Brain pericyte (primary cell): ENCODE measurements around the gene CREBBP.
"Not testable (repeated sequence)": the region's sequence is repeated elsewhere in the genome, so short reads cannot be mapped to it uniquely, and the experiment has no call there.

Experiments used
- DNase-seq: peaks from one replicate; pipeline ENCODE4 v3.0.0-alpha.2; 2012; ENCODE audit warnings: low read depth, low spot score

CREBBP gene

DNA sequence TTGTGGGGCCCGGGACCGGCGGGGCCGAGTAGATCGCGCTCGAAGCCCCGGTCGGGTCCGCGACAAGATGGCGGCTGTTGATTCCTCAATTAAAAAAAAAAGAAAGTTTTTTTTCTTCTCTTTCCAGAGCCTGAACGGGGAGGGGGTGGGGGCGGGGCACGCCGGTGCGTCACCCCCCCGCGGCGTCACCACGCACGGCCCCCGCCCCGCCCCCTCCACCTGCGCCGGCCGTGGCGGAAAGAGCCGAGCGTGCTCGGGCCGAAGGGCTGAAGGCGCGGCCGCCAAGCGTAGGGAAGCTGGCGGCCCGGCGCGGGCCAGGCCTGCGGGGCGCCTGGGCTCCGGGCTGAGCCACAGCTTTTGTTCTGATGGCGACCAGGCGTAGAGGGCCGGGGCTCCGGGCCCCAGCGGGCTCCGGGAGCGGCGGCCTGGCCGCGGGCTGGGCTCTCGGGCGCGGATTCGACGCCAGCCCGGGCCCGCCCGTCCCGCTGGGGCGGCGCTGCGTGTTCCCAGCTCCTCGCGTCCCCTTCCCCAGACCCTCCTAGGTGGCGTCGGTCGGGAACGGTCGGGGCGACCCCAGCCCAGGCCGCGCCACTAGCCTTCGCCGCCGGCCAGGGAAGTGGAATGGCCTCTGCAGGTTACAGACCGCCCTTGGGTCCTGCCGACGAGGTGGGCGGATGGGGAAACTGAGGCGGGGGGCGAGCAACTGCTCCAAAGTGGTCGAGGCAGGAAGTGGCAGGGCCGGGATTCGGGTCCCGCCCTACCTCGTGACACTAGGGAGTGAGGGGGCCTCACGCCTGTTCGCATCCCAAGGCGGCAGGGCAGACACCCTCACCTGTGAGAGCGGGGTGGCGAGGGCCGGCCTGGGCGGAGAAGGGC is at the start of gene CREBBP:
Gene CREBBP (minus strand): TSS at position 91 of the 876 bp plus-strand sequence. CDS start 797 bp downstream, outside the sequence.
- DNase-seq = no peak

DNA sequence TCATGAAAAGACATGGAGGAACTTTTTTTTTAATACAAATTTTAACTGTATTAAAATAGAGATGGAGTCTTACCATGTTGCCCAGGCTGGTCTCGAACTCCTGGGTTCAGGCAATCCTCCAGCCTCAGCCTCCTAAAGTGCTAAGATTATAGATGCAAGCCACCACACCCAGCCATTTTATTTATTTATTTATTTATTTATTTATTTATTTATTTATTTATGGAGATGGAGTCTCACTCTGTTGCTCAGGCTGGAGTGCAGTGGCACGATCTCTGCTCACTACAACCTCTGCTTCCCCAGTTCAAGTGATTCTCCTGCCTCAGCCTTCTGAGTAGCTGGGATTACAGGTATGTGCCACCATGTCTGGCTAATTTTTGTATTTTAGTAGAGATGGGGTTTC is 46.6 kb upstream of the CREBBP start:
- not testable (repeated sequence) for DNase-seq

DNA sequence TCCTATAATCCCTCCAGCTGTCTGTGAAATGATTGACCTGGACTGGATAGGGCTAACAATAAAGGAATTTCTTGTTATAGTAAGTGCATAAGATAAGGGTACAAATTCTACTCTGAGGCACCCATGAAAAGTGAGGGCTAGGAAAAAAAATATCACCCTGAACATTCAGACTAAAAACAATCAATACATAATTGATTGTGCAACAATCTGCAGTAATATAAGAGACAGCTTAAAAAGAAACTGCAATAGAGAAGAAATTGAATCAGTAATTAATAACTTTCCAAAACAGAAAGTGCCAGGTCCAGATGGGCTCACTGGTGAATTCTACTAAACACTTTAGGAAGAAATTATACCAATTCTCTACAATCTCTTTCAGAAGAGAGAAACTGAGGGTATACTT is 44.2 kb upstream of the CREBBP start:
- no peak for DNase-seq

DNA sequence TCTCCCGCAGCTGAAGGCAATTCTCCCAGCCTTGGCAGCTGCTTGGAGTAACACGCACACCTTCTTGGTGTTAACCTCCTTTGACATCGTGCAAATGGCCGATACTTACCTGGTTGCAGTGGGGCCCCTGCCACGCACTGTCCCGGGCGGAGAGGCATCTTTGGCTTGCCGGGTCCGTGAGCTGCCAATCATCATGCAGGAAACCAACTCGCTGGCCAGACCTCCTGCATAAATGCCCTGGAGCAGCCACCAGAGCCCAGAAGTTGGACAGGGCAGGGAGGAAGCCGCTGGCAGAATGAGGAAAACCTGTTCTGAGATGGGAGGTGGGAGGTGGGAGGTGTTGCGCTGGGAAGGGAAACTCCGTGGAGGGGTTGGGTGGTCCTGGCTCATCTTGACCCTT is 41.7 kb upstream of the CREBBP start:
- no peak for DNase-seq

DNA sequence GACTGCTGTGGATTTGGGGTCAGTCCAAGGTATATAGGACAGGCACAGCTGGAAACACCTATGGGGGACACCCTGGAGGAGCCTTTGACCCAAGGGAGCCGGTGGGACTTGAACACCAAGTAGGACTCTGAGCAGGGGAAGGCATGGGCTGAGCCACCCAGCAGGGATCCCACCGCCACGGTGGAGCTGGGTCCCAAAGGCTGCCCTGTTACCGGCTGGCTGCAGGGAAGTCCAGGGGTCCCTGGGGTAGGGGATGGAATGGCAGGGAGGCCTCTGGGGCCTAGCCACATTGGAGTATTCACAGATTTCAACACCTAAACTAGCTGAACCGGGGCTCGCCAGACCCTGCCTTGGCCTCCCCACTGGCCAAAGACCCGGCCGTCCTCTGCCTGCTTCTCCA is 39.7 kb upstream of the CREBBP start:
- DNase-seq = no peak

DNA sequence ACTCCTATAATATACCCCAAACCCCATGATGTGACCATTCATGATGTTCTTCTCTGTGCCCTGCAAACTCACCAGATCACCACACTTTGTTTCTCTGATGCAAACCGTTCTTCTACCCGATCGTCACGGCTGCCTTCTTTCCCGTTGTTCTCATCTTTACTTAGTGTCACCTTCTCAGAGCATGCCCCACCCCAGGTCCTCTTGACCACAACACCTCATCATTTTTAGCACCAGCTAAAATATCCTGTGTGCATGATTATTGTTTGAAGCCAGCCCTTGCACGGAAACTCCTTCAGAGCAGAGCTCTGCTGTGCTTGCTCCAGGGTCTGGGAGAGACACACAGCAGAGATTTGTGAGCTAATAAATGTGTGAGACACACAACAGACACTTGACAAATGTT is 38.9 kb upstream of the CREBBP start:
- no peak for DNase-seq

DNA sequence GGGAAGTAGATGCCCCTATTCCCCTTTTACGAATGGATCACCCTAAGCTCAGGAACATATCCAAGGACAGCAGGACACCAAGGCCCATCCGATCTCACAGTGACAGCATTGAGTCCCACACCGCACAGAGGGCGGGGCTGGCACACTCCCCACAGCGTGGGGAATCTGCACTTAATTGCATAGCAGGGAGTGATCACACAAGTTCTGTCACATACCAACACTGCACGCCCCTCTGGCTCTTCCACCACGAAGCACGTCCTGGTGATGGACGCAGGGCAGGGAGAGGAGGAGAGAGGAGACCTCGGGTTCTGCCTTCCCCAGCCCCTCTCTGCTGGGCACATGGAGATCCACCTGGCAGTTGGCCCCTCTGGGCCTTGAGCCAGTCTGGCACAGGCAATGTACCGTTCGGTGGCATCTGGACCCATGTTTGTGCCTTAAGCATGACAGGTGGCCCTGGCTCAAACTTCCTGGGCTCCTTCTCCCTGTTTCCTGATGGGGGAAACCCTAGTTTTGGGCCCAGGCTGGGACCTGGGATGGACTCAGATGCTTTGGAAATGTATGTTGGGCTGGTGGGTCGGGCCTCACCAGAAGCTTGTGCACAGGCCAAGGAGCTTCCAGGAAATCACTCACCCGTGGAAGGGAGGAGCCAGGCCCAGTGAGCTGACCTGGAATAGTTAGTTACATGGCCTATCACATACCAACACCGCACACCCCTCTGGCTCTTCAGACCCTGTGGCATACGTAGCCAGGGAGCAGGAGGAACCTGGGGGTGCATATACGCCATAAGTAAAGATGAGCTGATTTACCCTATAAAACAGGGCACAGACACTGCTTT is 35.1 kb upstream of the CREBBP start:
- DNase-seq = no peak

DNA sequence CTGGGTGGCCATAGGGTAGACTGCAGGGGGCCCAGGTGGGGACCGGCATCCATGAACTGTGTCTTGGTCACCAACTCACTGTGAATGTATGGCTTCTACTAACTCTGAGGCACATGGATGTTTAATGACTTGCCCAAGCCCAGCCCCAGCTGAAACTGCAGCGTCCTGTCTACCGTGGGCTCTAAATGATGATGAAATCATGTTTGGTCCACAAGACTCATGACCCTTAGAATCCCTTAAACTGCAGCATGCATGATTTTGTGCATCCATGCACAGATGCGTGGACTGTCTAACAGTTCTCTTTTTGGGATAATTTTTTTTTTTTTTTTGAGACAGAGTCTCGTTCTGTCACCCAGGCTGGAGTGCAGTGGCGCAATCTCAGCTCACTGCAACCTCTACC is 32.4 kb upstream of the CREBBP start:
- no peak for DNase-seq

DNA sequence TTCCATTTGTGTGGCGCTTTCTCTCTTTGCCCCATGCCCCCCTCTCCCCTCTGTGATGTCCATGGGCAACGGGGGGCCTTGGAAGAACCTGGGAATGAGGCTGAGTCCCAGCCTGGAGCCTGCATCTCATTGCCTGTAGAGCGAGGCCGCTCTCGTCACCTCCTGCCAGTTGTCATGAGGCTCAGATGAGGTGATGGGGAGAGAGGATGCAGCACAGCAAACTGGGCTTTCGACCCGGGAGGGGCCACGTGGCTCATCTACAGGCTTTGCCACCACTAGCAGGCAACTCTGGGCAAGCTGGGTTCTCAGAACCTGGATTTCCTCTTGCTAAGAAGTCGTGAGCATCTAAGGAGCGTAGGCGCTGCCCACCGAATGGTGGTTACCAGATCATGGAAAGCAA is 31.9 kb upstream of the CREBBP start:
- no peak for DNase-seq

DNA sequence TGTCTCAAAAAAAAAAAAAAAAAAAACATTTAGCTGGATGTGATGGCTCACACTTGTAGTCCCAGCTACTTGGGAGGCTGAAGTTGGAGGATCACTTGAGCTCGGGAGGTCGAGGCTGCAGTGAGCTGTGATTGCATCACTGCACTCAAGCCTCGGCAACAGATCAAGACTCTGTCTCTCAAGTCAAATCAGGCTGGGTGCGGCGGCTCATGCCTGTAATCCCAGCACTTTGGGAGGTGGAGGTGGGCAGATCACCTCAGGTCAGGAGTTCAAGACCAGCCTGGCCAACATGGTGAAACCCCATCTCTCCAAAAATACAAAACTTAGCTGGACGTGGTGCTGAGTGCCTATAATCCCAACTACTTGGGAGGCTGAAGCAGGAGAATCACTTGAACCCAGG is 31.2 kb upstream of the CREBBP start:
- not testable (repeated sequence) for DNase-seq

DNA sequence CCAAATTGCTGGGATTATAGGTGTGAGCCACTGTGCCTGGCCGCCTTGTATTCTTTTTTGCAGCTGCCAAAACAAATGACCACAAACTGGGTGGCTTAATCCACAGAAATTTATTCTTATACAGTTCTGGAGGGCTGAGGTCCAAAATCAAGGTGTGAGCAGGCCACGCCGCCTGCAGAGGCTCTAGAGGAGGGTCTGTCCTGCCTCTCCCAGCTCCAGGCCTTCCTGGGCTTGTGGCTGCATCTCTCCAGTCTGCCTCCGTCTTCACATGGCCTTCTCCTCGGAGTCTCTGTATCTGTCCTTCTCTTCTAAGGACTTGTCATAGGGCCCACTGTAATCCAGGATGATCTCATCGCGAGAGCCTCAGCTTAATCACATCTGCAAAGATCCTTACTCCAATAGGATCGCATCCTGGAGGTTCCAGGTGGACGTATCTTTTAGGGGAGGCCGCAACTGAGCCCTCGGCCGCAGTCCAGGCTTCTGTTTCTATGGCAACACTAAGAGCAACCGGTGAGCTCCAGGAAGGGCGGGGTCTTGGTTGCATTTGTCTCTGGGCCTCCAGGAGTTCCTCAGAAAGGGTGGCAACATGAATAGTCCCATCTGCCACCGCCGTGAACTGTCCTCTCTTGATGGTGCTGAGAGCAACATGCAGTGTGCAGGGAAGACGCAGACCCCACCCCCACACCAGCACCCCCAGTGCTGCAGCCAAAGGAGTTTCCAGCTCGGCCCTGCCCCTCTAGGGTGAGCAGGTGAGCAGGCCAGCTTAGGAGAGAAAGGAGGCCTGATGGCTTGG is 29.5 kb upstream of the CREBBP start:
- no peak for DNase-seq

DNA sequence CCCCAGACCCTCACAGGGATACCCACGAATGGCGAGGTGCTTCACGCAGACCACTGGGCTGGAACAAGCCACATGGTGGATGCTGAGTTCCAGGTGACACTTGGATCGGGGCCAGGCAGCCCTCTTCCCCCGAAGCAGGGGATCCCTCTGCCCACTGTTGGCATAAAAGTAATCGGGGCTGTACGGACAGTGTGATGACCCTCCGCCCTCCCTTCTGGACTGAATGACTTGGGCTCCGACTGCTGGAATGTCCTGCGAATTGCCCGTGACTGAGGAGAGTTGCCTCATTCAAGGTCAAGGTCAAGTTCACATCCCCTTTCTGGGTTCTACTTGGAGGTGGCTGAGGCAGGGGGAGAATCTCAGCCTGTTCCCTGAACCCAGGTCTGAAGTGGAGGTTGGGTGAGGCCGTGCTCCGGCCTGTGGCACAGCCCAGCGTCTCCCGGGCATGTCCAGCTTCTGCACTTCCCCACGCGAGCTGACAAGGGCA is 28.5 kb upstream of the CREBBP start:
- no peak for DNase-seq

DNA sequence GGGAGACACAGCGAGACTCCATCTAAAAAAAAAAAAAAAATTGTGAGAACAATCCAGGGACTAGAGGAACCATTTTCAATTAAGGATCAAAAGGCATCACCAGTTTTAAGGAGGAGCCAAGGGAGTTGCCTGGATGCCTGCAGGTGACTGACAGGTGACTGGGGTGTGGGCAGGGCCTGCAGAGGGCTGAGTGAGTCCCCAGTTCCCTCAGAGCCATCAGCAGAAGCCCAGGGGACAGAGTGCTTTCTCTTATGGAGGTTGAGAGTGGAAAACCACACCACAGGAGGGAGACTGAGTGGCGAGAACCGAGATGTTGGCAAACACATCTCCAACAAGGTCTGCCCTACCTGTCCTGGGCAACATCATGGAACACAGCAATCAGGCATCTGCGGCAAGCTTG is 27.1 kb upstream of the CREBBP start:
- no peak for DNase-seq

DNA sequence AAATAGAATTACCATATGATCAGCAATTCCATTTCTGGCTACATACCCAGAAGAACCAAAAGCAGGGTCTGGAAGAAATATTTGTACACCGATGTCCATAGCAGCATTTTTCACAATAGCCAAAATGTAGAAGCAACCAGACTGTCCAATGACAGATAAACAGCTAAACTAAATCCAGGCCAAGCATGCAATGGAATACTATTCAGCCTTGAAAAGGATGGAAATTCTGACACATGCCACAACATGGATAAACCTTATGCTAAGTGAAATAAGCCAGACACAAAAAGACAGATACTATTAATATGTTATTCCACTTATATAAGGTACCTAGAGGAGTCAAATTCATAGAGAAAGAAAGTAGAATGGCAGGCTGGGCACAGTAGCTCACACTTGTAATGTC is 25.9 kb upstream of the CREBBP start:
- DNase-seq = no peak

DNA sequence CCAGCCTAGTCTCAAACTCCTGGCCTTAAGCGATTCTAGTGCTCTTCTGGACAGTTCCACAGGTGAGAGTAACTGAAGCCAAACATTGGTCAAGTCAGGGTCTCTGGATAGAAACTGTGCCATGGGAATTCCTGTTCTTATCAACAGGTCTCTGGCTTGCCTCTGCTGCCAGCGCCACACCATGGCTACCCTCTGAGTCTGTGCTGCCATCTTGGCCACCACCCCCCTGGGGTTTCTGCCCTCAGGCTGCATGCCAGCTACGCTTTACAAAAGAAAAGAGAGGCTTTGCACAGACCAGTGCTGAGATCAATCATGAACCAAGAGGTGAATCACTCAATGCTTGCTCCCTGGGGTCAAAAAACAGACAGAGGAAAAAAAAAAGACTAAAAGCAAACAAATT is 24.4 kb upstream of the CREBBP start:
- DNase-seq = no peak

DNA sequence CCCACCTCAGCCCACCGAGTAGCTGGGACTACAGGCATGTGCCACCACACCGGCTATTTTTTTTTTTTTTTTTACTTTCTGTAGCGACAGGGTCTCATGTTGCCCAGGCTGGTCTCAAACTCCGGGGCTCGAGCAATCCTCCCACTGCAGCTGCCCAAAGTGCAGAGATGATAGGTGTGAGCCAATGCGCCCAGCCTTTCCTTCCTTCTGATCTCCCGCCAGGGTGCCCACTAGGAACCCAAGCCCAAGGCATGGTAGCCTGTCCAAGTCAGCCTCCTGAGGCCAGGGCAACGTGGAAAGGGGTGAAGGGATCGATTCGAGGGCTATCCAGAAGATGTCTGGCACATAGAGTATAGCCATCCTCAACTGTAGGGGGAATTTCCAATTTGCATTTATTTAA is 9.6 kb upstream of the CREBBP start:
- DNase-seq = no peak

DNA sequence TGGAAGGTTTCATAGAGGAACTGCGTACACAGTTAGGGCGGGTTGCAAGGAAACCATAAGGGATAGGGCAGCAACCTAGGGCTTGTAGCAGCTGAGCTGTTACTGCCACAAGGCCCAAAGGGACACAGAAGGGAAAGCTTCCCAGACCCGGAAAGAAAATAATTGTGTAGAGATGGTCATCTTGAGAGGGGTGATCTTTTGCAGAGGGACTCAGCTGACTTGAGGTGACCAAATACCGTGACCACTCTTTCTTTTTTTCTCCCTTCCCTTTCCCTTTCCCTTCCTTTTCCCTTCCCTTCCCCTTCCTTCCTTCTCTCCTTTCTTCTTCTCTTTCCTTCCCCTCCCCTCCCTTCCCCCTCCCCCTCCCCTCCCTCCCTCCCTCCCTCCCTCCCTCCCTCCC is 8.5 kb upstream of the CREBBP start:
- DNase-seq = no peak

DNA sequence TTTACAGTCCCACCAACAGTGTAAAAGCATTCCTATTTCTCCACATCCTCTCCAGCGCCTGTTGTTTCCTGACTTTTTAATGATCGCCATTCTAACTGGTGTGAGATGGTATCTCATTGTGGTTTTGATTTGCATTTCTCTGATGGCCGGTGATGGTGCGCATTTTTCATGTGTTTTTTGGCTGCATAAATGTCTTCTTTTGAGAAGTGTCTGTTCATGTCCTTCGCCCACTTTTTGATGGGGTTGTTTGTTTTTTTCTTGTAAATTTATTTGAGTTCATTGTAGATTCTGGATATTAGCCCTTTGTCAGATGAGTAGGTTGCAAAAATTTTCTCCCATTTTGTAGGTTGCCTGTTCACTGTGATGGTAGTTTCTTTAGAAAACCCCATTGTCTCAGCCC is 5.5 kb upstream of the CREBBP start:
- DNase-seq = not testable (repeated sequence)

DNA sequence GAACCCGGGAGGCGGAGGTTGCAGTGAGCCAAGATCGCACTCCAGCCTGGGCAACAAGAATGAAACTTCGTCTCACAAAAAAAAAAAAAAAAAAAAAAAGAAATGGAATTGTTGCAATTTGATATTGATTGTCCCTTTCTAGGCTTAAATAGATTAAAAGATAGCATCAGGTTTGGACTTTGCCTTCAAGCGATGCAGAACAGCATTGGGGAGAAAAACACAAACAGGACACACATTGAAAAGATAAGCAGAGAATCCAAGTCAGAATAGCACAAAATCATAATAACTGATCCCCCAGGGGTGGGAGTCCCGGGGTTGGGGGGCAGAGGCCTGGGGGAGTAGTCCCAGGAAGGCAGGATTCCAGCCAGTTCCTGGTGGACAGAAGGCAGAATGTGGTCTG is 3.9 kb upstream of the CREBBP start:
- no peak for DNase-seq

DNA sequence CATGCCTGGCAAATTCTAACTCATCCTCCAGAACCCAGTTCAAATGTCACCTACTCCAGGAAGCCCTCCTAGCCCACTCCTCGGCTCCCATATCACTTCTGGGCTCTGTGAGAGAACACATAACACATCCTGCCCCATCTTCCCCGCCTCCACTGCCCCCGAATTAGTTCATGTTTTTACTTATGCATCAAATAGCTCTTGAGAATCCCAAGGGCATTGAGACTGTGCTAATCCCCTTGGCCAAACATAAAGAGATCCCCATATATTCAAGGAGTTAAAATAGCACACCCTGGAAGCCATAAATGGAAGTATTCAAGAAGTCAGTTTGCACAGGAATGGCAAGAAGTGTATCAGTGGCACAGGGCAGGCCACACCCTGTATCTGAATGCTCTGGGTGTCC is 2.0 kb upstream of the CREBBP start:
- DNase-seq = no peak

DNA sequence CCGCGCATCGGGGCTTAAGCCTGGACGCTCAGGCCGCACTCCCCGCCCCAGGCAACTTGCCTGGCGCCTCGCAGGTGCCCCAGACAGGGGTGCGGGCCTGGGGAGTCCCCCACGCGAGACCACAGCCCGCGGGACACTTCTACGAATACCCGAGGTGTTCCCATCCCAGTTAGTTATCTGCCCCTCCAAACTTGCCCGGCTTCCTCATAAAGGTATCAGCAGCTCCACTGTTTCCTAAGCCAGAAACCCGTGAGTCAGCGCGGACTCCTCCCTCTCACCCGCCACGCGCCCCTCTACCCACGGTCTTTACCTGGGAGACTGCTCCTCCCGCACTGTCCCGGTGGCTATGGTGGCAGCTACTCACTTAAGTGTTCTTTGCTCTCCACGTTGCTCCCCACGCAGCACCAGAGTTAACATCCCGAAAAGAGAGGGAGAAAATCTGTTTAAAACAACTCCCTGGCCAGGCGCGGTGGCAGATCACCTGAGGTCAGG is 1.0 kb upstream of the CREBBP start:
- no peak for DNase-seq
